ENCODE measurements around the gene FRMD4A.
A peak's percentile ranks its signal among the peaks of the same experiment; 100 is the strongest.
"Not testable (repeated sequence)": the region's sequence is repeated elsewhere in the genome, so short reads cannot be mapped to it uniquely, and the experiment has no call there.

FRMD4A gene

GRCh38 chr10:14285941-14286560, 44.7 kb downstream of the FRMD4A start:
- no peak for DNase-seq

- DNase-seq, result no peak
Observed at GRCh38 chr10:14282276-14282675, 48.4 kb downstream of the FRMD4A start.

DNA sequence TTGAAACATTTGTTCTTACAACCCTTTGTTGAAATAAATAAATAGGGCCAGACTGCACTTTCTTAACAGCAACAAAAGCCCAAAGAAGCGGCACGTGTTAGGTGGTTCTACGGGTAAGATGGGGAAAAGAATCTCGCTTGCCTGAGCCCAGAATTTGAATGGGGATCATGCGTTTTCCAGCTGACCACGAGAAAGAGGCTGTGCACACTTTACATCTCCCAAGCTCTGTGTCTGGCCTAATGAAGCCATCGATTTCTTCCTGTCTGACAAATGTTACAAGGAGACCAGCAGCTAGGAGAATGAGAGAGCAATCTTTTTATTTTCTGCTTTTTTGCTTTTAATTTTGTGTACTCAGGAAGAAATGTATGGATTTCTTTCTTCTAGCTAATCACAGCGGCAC, 52.2 kb downstream of the FRMD4A start:
- no peak for DNase-seq

- no peak for DNase-seq
Observed at GRCh38 chr10:14276210-14276609, 54.5 kb downstream of the FRMD4A start.

GRCh38 chr10:14271621-14272020, 59.1 kb downstream of the FRMD4A start:
- no peak for DNase-seq

- DNase-seq, result no peak
Observed at GRCh38 chr10:14270370-14270769, 60.4 kb downstream of the FRMD4A start.

DNA sequence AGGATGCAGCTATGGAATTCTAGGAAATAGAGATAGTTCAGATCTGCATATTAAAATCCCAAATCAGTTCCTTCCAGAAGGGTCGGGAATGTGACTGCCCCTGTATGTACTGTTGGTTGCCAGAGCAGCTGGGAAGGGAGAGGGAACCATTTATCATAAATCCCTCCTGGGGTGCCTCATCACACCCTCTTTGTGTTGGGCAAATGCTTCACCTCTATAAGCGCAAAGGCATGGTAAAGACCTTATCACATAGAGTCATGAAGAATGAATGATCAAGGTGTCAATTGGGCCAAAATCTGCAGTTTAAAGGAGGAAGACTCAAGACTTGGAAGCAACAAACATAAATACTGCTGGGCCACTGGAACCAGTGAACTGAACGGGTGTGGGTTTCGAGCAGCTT, 65.0 kb downstream of the FRMD4A start:
- no peak for DNase-seq

DNA sequence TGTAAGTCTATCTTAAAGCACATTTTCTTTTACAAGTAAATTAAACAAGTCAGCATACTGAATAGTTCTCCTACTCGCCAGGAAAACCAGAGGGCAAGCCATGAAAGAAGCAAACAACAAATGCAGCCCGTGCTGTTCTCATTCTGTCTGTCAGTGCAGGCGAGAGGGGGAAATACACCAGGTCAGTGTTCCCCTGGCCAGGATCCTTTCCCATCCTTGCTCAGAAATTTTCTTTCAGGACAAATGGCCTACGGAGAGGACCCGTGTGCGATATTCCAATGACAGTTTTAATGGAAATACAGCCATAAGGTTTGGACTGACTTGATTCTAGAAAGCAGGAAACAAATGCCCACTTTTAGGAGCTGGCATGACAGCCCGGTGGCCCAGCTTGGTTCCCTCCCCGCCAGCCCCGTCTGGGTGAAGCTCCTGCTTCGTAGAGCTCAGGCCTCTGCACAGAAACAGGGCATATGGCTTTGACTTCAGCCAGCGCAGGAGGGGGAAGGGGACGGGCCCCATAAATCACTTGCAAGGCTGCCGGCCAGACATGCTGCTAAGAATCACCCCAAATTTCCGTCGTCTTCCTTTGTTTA, 67.8 kb downstream of the FRMD4A start:
- no peak for DNase-seq

DNA sequence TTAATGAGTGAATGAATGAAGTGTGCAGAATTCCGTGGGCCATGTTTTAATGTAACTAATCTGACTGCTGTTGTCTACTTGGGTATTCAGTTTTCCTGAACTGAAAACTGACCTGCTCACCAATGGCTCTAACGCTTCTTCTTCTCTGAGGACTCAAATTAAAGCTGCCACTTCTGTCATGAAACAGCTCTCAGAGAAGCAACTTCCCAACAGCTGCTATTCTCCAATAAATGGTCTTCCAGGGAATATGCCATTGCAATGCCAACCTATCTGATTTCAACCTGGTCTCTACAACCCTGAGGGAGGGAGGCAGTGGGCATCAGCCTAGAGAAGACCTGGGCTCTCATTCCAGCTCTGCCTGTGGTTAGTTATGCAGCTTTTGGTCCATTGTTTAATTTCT, 69.4 kb downstream of the FRMD4A start:
- no peak for DNase-seq

DNA sequence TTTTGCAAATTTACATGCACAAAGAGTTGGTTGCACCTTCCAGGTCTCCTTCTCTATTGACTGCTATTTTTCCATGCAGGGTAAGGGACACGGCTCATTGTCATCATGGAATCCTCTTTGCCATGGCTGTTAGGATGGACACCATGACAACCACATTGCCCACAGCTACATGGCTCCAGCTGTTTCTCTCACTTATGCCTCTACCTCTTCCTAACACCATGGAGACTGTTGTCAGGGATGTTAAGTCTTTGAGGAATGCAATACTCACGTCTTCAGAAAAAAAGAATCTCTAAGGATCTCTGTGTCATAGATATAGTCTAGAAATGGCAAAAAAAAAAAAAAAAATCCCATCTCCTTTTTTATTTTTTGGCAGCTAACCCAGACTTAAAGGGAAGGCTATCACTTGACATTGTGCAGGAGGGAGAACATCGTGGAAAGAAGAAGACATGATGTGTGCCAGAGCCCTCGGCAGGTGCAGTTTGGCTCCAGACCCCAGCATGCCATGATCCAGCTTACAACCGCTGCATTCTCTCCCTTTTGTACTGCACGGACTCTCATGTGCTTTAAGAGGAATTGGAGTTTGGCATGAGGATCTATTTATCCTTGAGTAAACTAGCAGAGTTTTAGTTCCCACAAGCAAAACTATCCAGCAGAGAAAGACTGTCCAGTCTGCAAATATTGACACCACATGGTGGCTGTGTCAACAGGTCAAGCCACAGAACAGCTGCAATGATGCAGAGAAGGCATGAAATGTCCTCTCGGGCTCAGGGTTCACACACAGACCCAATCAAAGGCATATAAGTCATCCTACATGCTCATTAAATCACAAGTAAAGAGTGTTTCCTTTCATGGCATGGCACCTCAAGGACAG, 70.8 kb downstream of the FRMD4A start:
- no peak for DNase-seq

GRCh38 chr10:14254368-14254767, 76.4 kb downstream of the FRMD4A start:
- no peak for DNase-seq

- no peak for DNase-seq
Observed at GRCh38 chr10:14253711-14254110, 77.0 kb downstream of the FRMD4A start.

- no peak for DNase-seq
Observed at GRCh38 chr10:14253079-14253478, 77.6 kb downstream of the FRMD4A start.

- DNase-seq, result no peak
Observed at GRCh38 chr10:14250496-14251076, 80.1 kb downstream of the FRMD4A start.

- no peak for DNase-seq
Observed at GRCh38 chr10:14247377-14248116, 83.2 kb downstream of the FRMD4A start.

GRCh38 chr10:14244801-14245211, 85.9 kb downstream of the FRMD4A start:
- no peak for DNase-seq

DNA sequence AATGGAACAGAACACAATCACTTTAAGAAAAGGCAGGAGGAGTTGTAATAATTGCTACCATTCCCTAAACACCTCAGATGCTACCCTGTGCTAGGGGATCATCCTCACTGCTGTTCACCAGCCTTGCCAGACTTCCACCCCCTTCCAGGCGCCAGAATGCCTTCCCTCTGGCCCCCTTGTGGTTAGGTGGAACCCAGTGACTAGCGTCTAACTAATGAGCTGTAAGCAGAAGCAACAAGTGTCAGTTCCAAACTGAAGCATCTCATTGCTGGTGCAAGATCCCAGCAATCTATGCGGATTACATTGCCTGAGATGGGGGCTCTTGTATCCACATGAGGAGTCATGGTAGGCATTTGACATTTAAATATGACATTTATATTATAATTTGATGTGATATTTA, 86.6 kb downstream of the FRMD4A start:
- DNase-seq, result no peak

DNA sequence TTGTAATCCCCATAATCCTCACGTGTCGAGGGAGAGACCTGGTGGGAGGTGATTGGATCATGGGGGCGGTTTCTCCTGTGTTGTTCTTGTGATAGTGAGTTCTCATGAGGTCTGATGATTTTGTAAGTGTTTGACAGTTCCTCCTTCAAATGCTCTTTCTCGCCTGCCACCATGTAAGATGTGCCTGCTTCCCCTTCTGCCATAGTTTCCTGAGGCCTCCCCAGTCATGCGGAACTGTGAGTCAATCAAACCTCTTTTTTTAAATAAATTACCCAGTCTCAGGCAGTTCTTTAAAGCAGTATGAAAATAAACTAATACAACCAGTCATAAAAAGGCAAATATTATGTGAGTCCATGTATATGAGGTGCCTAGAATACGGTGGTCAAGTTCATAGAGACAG, 87.5 kb downstream of the FRMD4A start:
- no peak for DNase-seq

DNA sequence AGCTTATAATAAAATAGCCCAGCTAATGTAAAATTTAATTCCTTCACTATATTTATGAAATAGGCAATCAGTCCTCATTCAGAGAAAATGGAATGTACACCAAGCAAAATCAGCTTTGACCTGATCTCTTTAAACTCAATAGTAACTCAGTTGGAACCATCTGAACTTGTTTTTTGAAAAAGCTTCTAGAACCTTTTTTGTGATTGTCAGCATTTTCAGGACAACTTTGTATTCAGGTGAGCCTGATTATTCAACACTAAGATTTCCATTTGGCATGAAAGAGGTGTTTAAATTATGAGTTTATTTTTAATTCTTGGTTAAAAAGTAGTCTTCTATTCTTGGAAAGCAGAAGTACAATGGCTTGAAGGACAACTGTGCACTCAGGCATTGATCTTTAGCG, 89.5 kb downstream of the FRMD4A start:
- DNase-seq, result no peak

- DNase-seq, result peak; percentile 15
Observed at GRCh38 chr10:14240253-14241189, 90.2 kb downstream of the FRMD4A start.

DNA sequence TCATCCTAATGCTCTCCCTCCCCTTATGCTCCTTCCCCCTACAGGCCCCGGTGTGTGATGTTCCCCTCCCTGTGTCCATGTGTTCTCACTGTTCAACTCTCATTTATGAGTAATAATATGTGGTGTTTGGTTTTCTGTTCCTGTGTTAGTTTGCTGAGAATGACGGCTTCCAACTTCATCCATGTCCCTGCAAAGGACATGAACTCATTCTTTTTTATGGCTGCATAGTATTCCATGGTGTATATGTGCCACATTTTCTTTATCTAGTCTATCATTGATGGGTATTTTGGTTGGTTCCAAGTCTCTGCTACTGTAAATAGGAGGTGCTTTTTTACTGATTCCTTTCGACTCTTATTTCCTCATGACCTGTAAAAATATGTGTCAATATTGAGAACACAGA, 92.1 kb downstream of the FRMD4A start:
- DNase-seq, result not testable (repeated sequence)

DNA sequence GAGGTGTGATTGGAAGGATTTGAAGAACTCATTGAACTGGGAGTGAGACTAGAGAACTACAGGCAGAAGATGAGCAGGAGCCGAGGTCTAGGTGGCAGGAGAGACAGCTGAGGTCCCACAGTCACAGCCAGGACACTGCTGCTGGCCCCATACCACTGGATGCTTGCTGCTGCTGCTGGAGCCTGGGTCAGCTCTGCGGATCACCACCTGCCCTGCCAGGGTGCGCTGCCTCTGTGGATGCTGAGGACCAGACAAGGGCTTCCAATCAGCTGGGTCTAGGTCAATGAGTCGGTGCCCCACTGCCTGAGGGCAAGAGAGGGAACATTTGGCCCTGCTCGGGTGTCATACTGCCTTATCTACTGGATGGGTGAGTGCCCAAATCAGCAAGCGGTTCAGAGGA, 94.4 kb downstream of the FRMD4A start:
- DNase-seq, result no peak

Measured in NCI-H1092 treated with DMSO at 0.1 percent for 48 hours (cell line).